H9 (cell line): ENCODE data around the gene TBC1D3B. TPM values are rescaled to one million over a fixed set of nuclear protein-coding genes. Genes with fewer than 3 reads are reported as not detected.

Source experiments
- DNase-seq: peaks from one replicate; pipeline ENCODE4 v3.0.0-alpha.2; 2017
- H2AFZ ChIP-seq: one replicate; pipeline ENCODE4 v1.6.1; 2013; ENCODE audit warnings: mild to moderate bottlenecking, low read length, control low read depth, moderate library complexity
- H2AK5ac ChIP-seq: 2 replicates; pipeline ENCODE4 v1.6.1; 2013; ENCODE audit warnings: low read length, control low read depth, mixed read lengths; ENCODE audit not compliant: insufficient read length
- H2BK120ac ChIP-seq: one replicate; pipeline ENCODE4 v1.6.1; 2013; ENCODE audit warnings: low read depth, mild to moderate bottlenecking, low read length, control low read depth, inconsistent platforms; ENCODE audit not compliant: poor library complexity, severe bottlenecking
- H2BK12ac ChIP-seq: 2 replicates; pipeline ENCODE4 v1.6.1; 2013; ENCODE audit warnings: low read length, control low read depth, mixed read lengths, low read depth; ENCODE audit not compliant: insufficient read length
- H2BK15ac ChIP-seq: 2 replicates; pipeline ENCODE4 v1.6.1; 2013; ENCODE audit warnings: low read depth, low read length, control low read depth
- H2BK20ac ChIP-seq: one replicate; pipeline ENCODE4 v1.6.1; 2013; ENCODE audit warnings: low read depth, mild to moderate bottlenecking, low read length, control low read depth, inconsistent platforms; ENCODE audit not compliant: poor library complexity, severe bottlenecking
- H2BK5ac ChIP-seq: 2 replicates; pipeline ENCODE4 v1.6.1; 2013; ENCODE audit warnings: low read length, control low read depth, mixed read lengths; ENCODE audit not compliant: insufficient read length
- H3K14ac ChIP-seq: 2 replicates; pipeline ENCODE4 v1.6.1; 2013; ENCODE audit warnings: low read length, control low read depth; ENCODE audit not compliant: insufficient read depth
- H3K18ac ChIP-seq: 2 replicates; pipeline ENCODE4 v1.6.1; 2013; ENCODE audit warnings: low read depth, mild to moderate bottlenecking, mixed read lengths, low read length, control low read depth; ENCODE audit not compliant: insufficient read length
- H3K23ac ChIP-seq: 2 replicates; pipeline ENCODE4 v1.6.1; 2013; ENCODE audit warnings: low read length, control low read depth, mixed read lengths, low read depth; ENCODE audit not compliant: insufficient read length
- H3K23me2 ChIP-seq: 2 replicates; pipeline ENCODE4 v1.6.1; 2013; ENCODE audit warnings: low read depth, mild to moderate bottlenecking, mixed read lengths, low read length, control low read depth; ENCODE audit not compliant: insufficient read length, poor library complexity, severe bottlenecking
- H3K27ac ChIP-seq: 2 replicates; pipeline ENCODE4 v1.5.1; 2013; ENCODE audit warnings: low read length, control low read depth, mixed read lengths, low read depth; ENCODE audit not compliant: insufficient read length
- H3K27me3 ChIP-seq: 2 replicates; pipeline ENCODE4 v1.6.1; 2013; ENCODE audit warnings: low read length, control low read depth, inconsistent platforms; ENCODE audit not compliant: insufficient read depth
- H3K4ac ChIP-seq: 2 replicates; pipeline ENCODE4 v1.6.1; 2013; ENCODE audit warnings: low read depth, mild to moderate bottlenecking, control low read depth, inconsistent platforms, low read length, moderate library complexity
- H3K4me1 ChIP-seq: 2 replicates; pipeline ENCODE4 v1.6.1; 2013; ENCODE audit warnings: low read length, control low read depth, inconsistent platforms; ENCODE audit not compliant: insufficient read depth
- H3K4me2 ChIP-seq: 2 replicates; pipeline ENCODE4 v1.6.1; 2013; ENCODE audit warnings: low read length, control low read depth, mixed read lengths; ENCODE audit not compliant: insufficient read length, insufficient read depth
- H3K56ac ChIP-seq: 2 replicates; pipeline ENCODE4 v1.6.1; 2013; ENCODE audit warnings: low read depth, mild to moderate bottlenecking, mixed read lengths, low read length, control low read depth; ENCODE audit not compliant: insufficient read length
- H3K79me1 ChIP-seq: 2 replicates; pipeline ENCODE4 v1.6.1; 2013; ENCODE audit warnings: low read depth, mild to moderate bottlenecking, moderate library complexity, low read length, control low read depth, inconsistent platforms; ENCODE audit not compliant: insufficient read depth, poor library complexity, severe bottlenecking
- H3K79me2 ChIP-seq: 2 replicates; pipeline ENCODE4 v1.6.1; 2013; ENCODE audit warnings: low read length, control low read depth, inconsistent platforms; ENCODE audit not compliant: insufficient read depth
- H3K9ac ChIP-seq: 2 replicates; pipeline ENCODE4 v1.6.1; 2013; ENCODE audit warnings: low read length, control low read depth, mixed read lengths; ENCODE audit not compliant: insufficient read length; ENCODE audit errors: extremely low read depth
- H3K9me3 ChIP-seq: one replicate; pipeline ENCODE4 v1.6.1; 2013; ENCODE audit warnings: low read depth, low read length, inconsistent platforms; ENCODE audit not compliant: control insufficient read depth
- H3T11ph ChIP-seq: one replicate; pipeline ENCODE4 v1.6.1; 2013; ENCODE audit warnings: mild to moderate bottlenecking, low read length, control low read depth, inconsistent platforms
- H4K20me1 ChIP-seq: one replicate; pipeline ENCODE4 v1.6.1; 2013; ENCODE audit not compliant: control insufficient read depth, insufficient read length, insufficient read depth
- H4K5ac ChIP-seq: 2 replicates; pipeline ENCODE4 v1.6.1; 2013; ENCODE audit warnings: low read depth, mild to moderate bottlenecking, mixed read lengths, low read length, control low read depth; ENCODE audit not compliant: insufficient read length
- H4K8ac ChIP-seq: replicated peaks from 2 replicates; pipeline ENCODE4 v1.6.1; 2013; ENCODE audit warnings: low read length, control low read depth, mixed read lengths, low read depth; ENCODE audit not compliant: insufficient read length
- H4K91ac ChIP-seq: 2 replicates; pipeline ENCODE4 v1.6.1; 2013; ENCODE audit warnings: low read depth, mild to moderate bottlenecking, moderate library complexity, mixed read lengths, low read length, control low read depth; ENCODE audit not compliant: insufficient read length
- H3K27ac Mint-ChIP-seq, 3 experiments: 2 replicates in 2 of 3; 3 replicates in 1 of 3; pipeline ENCODE4 v1.8.0; 2020 to 2021; ENCODE audit warnings: mixed read lengths in 3 of 3, mild to moderate bottlenecking in 1 of 3, moderate library complexity in 1 of 3
- H3K27me3 Mint-ChIP-seq: 2 replicates; pipeline ENCODE4 v1.8.0; 2021; ENCODE audit warnings: low read depth, mild to moderate bottlenecking, moderate library complexity, mixed read lengths
- H3K36me3 Mint-ChIP-seq, 3 experiments: 2 replicates in 2 of 3; 3 replicates in 1 of 3; pipeline ENCODE4 v1.8.0; 2020 to 2021; ENCODE audit warnings: low read depth in 3 of 3, mixed read lengths in 3 of 3; ENCODE audit not compliant: insufficient read depth in 1 of 3
- H3K4me1 Mint-ChIP-seq, 2 experiments: 2 replicates each; pipeline ENCODE4 v1.8.0; 2020; ENCODE audit warnings: mixed read lengths in 2 of 2
- H3K4me3 Mint-ChIP-seq, 2 experiments: 2 replicates in 1 of 2; 3 replicates in 1 of 2; pipeline ENCODE4 v1.8.0; 2020 to 2021; ENCODE audit warnings: mild to moderate bottlenecking in 2 of 2, mixed read lengths in 2 of 2, moderate library complexity in 1 of 2
- H3K9me3 Mint-ChIP-seq, 2 experiments: 2 replicates in 1 of 2; 3 replicates in 1 of 2; pipeline ENCODE4 v1.8.0; 2020; ENCODE audit warnings: mild to moderate bottlenecking in 2 of 2, mixed read lengths in 2 of 2, moderate library complexity in 1 of 2
- CTCF ChIP-seq: fragments of 200-600 bp; sonication (generic); conservative IDR thresholded peaks from 3 replicates; pipeline ENCODE4 v1.8.0; 2021; ENCODE audit warnings: antibody characterized with exemption, mild to moderate bottlenecking
- WGBS: extraction: QIAGEN DNeasy Blood & Tissue Kit; methylation state at CpG from one replicate; pipeline ENCODE4 v1.1.7; 2013; ENCODE audit warnings: missing lambda C conversion rate, low lambda C conversion rate, mixed read lengths; ENCODE audit not compliant: insufficient read length; ENCODE audit errors: extremely low coverage; 5-methylcytosine and 5-hydroxymethylcytosine counted together
- total RNA-seq: library from RNA; stranded (reverse); gene quantifications from 2 replicates; pipeline ENCODE4 v1.2.1, GENCODE V29; 2021

TBC1D3B gene
- total RNA-seq, 1 experiment from 2014 or later, result 8.8 TPM

DNA sequence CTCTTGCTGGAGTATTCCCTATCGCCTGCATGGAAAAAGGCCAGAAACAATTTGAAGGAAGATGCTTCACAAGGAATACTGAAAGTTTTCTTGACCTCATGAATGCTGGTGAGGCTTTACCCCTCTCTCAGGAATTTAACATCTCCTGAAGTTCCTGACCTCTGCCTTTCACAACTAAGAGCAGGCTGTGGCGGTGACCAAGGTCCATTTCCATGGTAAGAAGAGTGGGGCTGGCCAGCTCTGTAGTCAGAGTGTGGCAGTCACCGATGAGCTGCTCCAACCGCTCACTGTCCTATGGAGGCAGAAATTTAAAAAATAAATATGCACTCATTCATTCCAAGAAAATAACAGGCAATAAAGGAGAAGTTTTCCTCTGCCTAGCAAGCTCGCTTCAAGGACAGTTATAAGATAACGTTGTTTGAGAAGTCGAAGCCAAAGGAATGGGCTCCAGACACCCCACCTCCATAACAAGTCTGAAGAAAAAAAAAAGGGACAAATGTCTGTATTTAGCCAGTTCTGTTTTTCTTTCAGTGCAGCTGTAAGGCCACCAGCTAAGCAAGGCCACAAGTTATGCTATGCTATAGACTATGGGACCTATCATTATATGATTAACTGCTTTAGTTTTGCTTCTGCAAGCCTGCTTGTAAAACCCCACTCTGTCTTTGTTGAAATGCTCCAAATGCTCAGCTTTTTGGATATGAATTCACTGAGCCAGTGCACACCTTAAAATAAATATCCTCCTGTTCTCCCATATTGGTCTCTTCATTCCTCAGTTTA, 28.5 kb upstream of the TBC1D3B start:
- peaks cover 14% of the 10 kb centered on the region; the same call in 1 of the 2 replicates for H3K27me3 Mint-ChIP-seq
- no peaks in the 10 kb centered on the region for H3K27me3 ChIP-seq
- no peak for DNase-seq
- H3K56ac ChIP-seq, result no peak overlapping the region
- H3K79me2 ChIP-seq, result no peaks in the 10 kb centered on the region
- H3K4me1 ChIP-seq, result no peaks in the 10 kb centered on the region; the same call in 1 of the 2 replicates
- no peak overlapping the region for H3K9ac ChIP-seq
- H3K18ac ChIP-seq, result no peak overlapping the region
- H2BK12ac ChIP-seq, result no peak overlapping the region
- no peaks in the 10 kb centered on the region; a peak in 1 of 5 replicates for H3K9me3 Mint-ChIP-seq
- no peak overlapping the region for H3T11ph ChIP-seq
- no peaks in the 10 kb centered on the region for H3K9me3 ChIP-seq
- H2AFZ ChIP-seq, result no peak overlapping the region
- H2BK20ac ChIP-seq, result no peak overlapping the region
- H4K20me1 ChIP-seq, result no peaks in the 10 kb centered on the region
- no peak overlapping the region for H4K5ac ChIP-seq
- H3K4me3 Mint-ChIP-seq, result no peak overlapping the region
- no peak overlapping the region for H4K91ac ChIP-seq
- H3K4ac ChIP-seq, result no peak overlapping the region
- no CpG with 5 or more reads among the region's 7 CpGs for WGBS
- H3K79me1 ChIP-seq, result no peaks in the 10 kb centered on the region
- TF ChIP-seq CTCF, result no peak
- H2BK15ac ChIP-seq, result peak overlapping the region; percentile 91; the same call in 1 of the 2 replicates
- no peak overlapping the region for H3K4me2 ChIP-seq
- no peak overlapping the region for H2BK5ac ChIP-seq
- H3K27ac ChIP-seq, result no peak overlapping the region
- H3K23me2 ChIP-seq, result no peaks in the 10 kb centered on the region
- no peak overlapping the region for H3K14ac ChIP-seq
- no peak overlapping the region for H4K8ac ChIP-seq
- no peak overlapping the region for H3K23ac ChIP-seq
- no peak overlapping the region for H2AK5ac ChIP-seq
- no peaks in the 10 kb centered on the region for H3K36me3 Mint-ChIP-seq
- peaks cover 6 to 8% of the 10 kb centered on the region in 2 experiments for H3K4me1 Mint-ChIP-seq
- H2BK120ac ChIP-seq, result no peak overlapping the region
- H3K27ac Mint-ChIP-seq, result no peak overlapping the region
